ENCODE measurements around the gene ABHD12.
"Not testable (repeated sequence)": the region's sequence is repeated elsewhere in the genome, so short reads cannot be mapped to it uniquely, and the experiment has no call there.

Gene ABHD12

DNA sequence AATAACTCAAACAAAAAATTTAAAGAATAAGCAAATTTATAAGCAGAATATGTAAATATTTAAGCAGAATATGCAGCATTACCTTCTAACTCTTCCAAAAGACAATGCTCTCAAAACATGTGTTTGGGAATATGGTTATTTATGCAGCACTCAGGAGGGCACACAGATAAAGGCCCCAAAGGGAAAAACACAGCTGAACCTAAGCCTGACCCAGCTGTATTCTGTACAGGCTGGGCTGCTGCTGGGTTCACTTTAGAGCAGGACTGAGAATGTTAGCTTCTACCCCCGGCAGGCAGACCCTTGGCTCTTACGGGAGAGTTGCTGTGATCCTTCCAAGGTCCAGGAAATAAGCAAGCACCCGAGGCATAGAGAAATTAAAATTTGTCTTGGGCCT is 37.3 kb downstream of the ABHD12 start:
- DNase-seq: no peak

DNA sequence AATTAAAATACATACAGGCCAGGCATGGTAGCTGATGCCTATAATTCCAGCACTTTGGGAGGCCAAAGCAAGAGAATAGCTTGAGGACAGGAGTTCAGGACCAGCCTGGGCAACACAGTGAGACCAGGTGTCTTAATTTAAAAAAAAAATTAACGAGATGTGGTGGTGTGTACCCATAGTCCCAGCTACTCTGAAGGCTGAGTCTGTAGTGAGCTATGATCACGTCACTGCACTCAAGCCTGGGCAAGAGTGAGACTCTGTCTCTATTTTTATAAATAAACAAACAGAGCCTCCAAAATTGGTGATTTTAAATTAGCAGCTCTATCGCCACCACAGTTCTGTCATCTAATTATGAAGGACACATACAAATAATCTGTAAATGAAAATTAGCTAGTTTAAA is 37.9 kb downstream of the ABHD12 start:
- no peak for DNase-seq

GRCh38 chr20:25351024-25351360 is 39.6 kb downstream of the ABHD12 start:
- no peak for DNase-seq

DNA sequence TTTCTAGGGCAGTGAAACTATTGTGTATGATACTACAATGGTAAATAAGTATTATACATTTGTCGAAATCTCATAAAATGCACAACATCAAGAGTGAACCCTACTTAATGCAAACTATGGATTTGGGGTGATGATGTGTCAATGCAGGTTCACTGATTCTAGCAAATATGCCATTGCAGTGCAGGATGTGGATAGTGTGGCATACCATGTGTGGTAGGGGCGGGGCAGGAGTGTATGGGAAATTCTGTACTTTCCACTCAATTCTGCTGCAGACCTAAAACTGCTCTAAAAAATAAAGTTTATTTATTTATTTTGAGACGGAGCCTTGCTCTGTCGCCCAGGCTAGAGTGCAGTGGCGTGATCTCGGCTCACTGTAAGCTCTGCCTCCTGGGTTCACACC is 44.3 kb downstream of the ABHD12 start:
- no peak for DNase-seq

DNA sequence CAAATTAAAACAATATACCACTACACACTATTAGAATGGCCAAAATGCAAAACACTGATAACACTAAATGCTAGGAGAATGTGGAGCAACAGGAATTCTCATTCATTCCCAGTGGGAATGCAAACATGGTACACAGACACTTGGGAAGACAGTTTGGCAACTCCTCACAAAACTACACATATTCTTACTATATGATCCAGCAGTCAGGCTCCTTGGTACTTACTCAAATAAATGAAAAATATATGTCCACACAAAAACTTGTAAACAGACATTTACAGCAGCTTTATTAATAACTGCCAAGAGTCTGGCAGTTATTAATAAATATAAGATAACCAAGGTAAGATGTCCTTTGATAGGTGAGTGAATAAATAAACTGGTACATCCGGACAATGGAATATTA is 44.9 kb downstream of the ABHD12 start:
- DNase-seq: no peak

- DNase-seq: no peak
Measured at GRCh38 chr20:25344634-25345033, 46.0 kb downstream of the ABHD12 start.

DNA sequence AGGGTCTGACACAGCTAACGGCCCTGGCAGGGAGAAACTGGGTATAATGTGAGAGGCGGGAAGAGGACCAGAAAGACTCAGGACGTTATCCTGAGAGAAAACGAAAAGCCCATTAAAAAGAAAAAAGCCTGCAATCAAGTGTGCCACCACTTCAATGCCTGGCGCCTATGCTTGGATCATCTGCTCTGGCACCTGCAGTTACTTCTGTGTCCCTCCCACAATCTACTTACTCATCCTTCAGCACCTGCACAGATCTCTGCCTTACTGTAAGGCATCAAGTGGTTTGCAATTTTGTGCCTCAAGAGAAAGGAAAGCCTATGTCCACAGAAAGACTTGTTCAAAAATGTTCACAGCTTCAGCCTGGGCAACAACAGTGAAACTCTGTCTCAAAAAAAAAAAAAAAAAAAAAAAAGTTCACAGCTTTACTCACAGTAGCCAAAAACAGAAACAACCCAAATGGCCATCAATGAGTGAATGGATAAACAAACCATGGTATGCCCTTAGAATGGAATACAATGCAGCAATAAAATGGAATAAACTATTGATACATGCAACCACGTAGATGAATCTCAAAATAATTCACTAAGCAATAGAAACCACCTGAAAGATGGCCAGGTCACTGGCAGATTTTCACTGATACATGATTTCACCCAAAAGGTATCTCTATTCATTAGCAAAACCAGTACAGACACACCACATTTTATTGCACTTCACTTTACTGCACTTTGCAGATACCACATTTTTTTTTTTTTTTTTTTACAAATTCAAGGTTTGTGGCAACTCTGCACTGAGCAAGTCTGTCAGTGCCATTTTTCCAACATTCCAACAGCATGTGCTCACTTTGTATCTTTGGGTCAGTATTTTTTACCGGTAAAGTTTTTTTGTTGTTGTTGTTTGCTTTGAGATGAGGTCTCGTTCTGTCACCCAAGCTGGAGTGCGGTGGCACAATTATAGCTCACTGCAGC is 48.6 kb downstream of the ABHD12 start:
- no peak for DNase-seq

DNA sequence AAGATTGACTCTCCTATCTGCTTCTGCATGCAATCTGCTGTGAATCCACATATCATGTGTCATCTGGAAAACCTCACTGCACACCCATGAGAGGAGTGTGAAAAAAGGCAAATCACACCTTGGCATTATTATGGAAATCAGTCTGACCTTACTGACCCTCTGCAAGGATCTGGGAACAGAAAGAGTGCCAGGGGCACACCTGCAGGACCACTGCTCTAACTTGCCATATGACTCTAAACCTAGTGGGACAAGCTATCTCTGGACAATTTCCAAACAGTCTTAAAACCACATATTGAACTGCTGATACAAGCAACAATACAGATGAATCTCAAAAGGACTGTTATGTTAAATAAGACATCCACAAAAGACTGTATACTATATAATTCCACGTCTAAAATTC is 50.3 kb downstream of the ABHD12 start:
- no peak for DNase-seq

DNA sequence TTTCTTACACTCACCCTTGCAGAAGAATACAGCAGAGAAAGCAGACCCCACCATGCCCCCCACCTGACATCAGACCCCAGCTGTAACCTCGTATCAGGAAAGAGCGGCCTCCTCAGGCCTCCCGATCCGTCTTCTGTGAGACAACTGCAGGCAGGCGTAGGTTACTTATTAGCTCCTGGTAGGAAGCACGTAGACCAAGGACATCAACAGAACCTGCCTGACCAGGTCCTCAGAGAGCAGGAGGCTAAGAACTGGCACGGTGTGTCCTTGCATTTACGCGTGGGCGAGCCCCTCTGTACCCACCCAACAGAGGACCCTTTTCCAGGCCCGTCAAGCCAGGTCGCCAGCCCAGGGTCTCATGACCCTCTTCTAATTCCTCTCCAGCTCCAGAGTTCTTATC is 51.0 kb downstream of the ABHD12 start:
- no peak for DNase-seq

DNA sequence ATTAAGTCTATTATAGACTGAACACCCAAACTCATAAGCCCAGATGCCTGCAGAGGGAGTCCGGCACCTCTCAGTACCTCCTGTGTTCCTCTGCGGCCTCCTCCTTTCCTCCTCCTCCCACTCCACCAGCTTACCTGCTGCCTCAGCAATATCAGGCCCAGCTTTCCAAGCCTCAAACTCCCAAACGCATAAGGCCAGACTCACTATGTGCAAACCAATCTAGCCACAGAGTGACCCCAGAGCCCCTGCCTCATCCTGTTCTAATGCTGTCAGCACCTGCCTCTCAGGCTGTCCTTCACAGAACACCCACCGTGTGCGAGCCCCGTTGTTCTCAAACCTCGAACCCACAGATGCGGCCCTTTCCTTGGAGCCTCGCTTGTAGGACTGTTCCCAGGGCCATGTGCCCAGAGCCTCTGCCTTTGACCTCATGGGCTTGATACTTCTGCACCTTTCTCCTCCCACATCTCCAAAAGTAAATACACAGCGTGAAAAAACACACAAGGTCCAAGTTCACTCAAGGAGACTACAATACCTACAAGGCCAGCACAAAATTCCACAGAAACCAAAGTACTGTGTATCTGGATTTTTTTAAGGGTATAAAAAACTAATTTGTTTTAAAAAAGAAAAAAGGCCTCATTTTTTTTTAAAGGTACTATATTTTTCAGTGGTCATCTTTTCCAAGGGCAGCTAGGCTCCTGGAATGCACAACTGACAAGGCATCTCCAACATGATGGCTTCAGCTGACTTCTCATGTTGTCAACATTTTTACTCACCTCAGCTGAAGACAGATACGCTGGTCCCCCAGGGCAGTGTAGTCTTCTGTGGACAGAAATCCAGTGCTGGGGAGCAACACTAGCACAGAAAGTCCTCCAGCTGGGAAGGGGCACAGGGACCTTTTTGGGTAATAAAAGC is 52.3 kb downstream of the ABHD12 start:
- no peak for DNase-seq

- DNase-seq: no peak
Measured at GRCh38 chr20:25336561-25337422, 53.8 kb downstream of the ABHD12 start.

DNA sequence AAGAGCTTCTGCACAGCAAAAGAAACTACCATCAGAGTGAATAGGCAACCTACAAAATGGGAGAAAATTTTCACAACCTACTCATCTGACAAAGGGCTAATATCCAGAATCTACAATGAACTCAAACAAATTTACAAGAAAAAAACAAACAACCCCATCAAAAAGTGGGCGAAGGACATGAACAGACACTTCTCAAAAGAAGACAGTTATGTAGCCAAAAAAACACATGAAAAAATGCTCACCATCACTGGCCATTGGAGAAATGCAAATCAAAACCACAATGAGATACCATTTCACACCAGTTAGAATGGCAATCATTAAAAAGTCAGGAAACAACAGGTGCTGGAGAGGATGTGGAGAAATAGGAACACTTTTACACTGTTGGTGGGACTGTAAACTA is 55.7 kb downstream of the ABHD12 start:
- DNase-seq: not testable (repeated sequence)

- DNase-seq: no peak
Measured at GRCh38 chr20:25328954-25329498, 61.6 kb downstream of the ABHD12 start.

DNA sequence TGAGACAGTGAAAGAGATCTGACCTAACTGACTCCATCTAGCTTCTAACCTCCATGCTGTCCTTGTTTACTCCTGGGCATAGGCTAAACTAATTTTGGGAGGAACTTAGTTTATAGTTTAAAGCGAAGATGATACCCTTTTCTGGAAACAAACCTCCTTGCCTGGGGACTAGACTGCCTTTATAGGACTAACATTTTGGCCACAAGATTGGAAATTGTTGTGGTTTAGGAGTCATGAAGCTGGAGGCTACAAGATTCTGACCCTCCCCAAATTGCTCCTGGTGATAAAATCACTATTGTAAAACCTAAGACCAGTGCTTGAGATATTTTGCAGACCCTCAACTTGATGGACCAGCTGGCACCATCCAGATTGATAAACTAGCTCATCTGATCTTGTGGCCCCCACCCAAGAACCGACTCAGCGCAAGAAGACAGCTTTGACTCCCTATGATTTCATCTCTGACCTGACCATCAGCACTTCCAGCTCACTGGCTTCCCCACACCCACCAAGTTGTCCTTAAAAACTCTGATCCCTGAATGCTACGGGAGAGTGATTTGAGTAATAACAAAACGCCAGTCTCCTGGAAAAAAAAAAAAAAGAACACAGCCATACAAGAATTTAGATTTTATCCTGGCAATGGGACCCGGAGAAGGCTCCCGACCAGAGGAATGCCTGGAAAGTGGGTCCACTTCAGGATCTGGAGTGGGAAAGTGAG is 63.0 kb downstream of the ABHD12 start:
- DNase-seq: no peak

DNA sequence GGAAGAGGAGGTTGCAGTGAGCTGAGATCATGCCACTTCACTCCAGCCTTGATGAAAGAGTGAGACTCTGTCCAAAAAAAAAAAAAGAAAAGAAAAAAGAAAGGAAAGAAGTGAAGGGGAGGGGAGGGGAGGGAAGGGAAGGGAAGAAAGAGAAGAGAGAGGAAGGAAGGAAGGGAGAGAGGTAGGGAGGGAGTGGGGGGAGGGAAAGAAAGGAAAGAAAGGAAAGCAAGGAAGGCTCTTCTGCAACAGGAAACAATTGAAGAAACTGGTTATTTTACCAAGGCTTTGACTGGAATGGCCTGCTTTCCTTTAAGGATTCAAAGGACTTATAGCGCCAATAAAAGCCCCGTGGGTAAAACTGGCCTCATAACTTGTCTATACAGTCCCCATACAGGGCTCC is 64.6 kb downstream of the ABHD12 start:
- no peak for DNase-seq

- DNase-seq: no peak
Measured at GRCh38 chr20:25325073-25325472, 65.6 kb downstream of the ABHD12 start.

DNA sequence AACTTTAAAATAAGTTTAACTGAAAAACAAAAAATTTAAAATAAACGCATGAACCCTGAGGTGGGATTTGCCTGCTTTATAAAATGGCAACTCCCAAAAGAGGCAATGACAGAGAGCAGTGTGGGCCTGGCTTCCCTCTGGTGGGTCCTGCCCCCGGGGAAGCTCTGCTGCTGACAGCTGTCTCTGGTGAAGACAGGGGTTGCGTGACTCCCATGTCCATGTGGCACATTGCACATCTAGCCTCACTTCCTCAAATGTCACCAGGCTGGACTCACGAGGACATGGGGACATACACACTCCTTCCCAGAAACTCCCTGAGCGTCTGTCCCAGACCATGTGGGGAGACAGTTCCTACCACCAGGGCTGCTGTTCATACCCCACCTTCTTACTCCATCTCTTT is 66.2 kb downstream of the ABHD12 start:
- DNase-seq: no peak

DNA sequence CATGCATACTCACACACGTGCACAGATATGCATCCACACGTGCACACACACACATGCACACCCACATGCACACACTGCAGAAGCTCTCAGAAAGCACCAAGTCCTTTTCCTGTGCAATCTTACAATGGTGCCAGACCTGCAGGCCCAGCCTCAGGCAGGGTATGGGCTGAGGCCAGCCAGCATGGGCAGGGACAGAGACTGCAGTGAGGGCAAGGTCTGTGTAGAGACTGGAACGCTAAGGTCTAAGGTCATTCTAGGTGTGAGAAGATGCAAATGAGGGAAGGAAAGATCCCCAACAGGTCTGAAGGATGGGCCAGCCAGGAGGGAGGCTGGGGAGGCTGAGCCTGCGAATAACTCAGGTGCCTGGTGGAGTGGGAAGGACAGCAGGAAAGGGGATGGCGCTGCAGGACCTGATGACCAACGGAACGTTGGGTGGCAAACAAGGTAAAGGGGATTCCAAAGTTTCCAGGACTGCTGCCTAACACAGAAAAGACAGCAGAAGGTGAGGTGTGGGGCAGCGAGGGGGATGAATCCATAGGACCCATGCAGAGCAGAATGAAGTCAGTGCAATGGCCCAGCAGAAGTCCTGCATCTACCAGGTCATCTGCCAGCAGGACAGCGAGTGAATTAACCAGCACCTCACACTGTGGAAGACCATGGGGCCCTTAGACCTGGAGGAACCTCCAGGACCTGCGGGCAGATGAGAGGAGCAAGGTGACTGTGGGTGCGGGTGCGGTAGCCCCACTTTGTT is 67.0 kb downstream of the ABHD12 start:
- no peak for DNase-seq

DNA sequence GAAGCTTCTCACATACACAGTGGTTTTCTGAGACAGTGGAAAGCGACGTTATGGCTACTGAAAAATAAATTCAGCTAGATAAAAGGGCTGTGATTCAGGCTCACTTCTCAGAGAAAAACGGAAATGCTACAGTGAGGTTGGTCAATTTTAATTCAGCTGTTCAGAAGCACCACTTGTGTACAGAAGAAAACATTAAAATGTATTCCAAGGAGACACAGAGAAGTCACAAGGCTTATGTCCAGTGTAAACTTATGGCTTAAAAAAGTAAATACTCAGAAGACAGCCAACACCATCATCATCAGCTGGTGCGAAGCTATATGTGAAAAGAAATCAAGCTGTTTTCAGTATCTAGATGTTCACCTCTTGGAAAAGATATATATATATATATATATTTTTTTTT is 68.6 kb downstream of the ABHD12 start:
- DNase-seq: no peak

- no peak for DNase-seq
Measured at GRCh38 chr20:25321262-25321831, 69.3 kb downstream of the ABHD12 start.

Data from NCI-H526 treated with DMSO at 0.1 percent for 48 hours (cell line).